Ascending aorta (tissue), 2 donors: ENCODE data around the gene HES4. TPM values are rescaled to one million over a fixed set of nuclear protein-coding genes. Genes with fewer than 3 reads are reported as not detected.

Source experiments
- DNase-seq, 2 donors: peaks; one replicate each; pipeline ENCODE4 v3.0.0-alpha.2; 2019; ENCODE audit warnings: low spot score in 2 of 2
- H3K27ac ChIP-seq, 2 donors: fragments of 200-600 bp; sonication (generic); one replicate each; pipeline ENCODE4 v1.5.1; 2016 to 2017; ENCODE audit warnings: mild to moderate bottlenecking in 1 of 2
- H3K27me3 ChIP-seq: fragments of 200-600 bp; sonication (generic); one replicate; pipeline ENCODE4 v1.5.1; 2017
- H3K36me3 ChIP-seq, 2 donors: fragments of 200-600 bp; sonication (generic); one replicate each; pipeline ENCODE4 v1.5.1; 2016
- H3K4me1 ChIP-seq, 2 donors: fragments of 200-600 bp; sonication (generic); one replicate each; pipeline ENCODE4 v1.5.1; 2016 to 2017; ENCODE audit warnings: mild to moderate bottlenecking in 1 of 2
- H3K4me3 ChIP-seq, 2 donors: fragments of 200-600 bp; sonication (generic); one replicate each; pipeline ENCODE4 v1.5.1; 2016 to 2017; ENCODE audit warnings: mild to moderate bottlenecking in 1 of 2
- H3K9me3 ChIP-seq, 2 donors: fragments of 200-600 bp; sonication (generic); one replicate each; pipeline ENCODE4 v1.5.1; 2016
- intact Hi-C: fragments of 100-400 bp; cut with DNase I; formaldehyde crosslinking; loops from one replicate; pipeline ENCODE4 v1.15.1; 2023
- total RNA-seq: library from RNA; depleted of rRNA; stranded (reverse); fragments of >200 nt; gene quantifications from one replicate; pipeline ENCODE4 v1.1.0, GENCODE V29; 2016
- TF ChIP-seq, protein P1 (sequence below), 3 experiments: fragments of 200-600 bp in 2 of 3; fragments of 450-650 bp in 1 of 3; sonication (generic) in 2 of 3; IDR thresholded peaks; one replicate each; pipeline ENCODE4 v1.5.1; 2016 to 2019; ENCODE audit warnings: antibody characterized with exemption in 3 of 3, mild to moderate bottlenecking in 1 of 3, moderate library complexity in 1 of 3

The HES4 gene
- total RNA-seq, 1 donor from 2014 or later: 285 TPM

DNA sequence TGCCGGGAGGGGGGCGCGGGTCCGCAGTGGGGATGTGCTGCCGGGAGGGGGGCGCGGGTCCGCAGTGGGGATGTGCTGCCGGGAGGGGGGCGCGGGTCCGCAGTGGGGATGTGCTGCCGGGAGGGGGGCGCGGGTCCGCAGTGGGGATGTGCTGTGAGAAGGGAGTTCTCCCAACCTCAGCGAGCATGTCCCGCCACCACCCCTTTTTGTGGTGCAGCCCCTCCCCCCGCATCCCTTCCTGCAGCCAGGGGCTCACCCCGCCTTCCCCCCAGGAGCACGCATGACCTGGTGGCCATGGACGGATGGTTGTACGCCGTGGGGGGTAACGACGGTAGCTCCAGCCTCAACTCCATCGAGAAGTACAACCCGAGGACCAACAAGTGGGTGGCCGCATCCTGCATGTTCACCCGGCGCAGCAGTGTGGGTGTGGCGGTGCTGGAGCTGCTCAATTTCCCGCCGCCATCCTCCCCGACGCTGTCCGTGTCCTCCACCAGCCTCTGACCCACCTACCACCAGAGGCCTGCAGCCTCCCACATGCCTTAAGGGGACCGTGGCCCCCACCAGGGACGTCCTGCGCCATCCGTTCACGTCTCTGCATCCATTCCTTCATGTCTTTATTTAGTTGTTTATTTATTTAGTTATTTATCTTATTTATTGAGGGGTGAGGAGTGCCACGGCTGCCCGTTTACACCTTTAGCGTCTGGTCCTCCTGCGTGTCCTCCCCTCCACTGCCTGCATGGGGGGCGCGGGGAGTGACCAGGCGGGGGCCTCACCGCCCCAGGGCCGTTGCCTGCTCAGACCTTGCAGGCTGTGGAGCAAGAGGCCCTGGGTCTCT is 35.0 kb downstream of the HES4 start:
- TF ChIP-seq, protein P1, sequence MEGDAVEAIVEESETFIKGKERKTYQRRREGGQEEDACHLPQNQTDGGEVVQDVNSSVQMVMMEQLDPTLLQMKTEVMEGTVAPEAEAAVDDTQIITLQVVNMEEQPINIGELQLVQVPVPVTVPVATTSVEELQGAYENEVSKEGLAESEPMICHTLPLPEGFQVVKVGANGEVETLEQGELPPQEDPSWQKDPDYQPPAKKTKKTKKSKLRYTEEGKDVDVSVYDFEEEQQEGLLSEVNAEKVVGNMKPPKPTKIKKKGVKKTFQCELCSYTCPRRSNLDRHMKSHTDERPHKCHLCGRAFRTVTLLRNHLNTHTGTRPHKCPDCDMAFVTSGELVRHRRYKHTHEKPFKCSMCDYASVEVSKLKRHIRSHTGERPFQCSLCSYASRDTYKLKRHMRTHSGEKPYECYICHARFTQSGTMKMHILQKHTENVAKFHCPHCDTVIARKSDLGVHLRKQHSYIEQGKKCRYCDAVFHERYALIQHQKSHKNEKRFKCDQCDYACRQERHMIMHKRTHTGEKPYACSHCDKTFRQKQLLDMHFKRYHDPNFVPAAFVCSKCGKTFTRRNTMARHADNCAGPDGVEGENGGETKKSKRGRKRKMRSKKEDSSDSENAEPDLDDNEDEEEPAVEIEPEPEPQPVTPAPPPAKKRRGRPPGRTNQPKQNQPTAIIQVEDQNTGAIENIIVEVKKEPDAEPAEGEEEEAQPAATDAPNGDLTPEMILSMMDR (IDR thresholded peaks at IDR 0.05): no peak
- Histone ChIP-seq H3K27ac (no peak overlapping the region), H3K36me3 (peaks cover 4 to 11% of the 10 kb centered on the region in 2 donors), H3K27me3 (no peaks in the 10 kb centered on the region), H3K4me1 (peaks cover 8 to 11% of the 10 kb centered on the region in 2 donors), H3K4me3 (no peak overlapping the region), H3K9me3 (no peaks in the 10 kb centered on the region)
- DNase-seq: no peak
- intact Hi-C loops: no loop called here

DNA sequence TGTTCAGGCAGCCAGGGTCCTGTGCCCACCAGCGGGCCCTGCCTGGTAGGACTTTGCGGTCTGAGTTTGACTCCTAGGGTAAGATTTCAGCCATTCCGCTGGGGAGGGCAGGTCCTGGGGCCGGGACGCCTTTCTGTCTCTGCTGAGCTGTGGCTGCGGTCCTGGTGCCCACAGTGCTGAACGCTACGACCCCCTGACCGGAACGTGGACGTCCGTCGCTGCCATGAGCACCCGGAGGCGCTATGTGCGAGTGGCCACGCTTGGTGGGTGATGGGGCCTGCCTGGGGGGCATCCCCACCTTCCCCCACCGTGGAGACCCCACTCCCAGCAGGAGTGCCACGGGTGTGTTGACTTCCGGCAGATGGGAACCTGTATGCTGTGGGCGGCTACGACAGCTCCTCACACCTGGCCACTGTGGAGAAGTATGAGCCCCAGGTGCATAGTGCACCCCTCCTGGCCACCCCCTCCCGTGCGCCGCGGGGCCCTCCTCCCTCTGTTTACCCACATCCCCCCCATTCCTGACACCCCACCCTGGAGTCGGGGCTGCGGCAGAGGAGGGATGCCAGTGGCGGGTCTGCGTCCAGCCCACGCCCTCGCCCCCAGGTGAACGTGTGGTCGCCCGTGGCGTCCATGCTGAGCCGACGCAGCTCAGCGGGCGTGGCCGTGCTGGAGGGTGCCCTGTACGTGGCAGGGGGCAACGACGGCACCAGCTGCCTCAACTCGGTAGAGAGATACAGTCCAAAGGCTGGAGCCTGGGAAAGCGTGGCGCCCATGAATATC is 36.0 kb downstream of the HES4 start:
- no peak for DNase-seq
- Histone ChIP-seq H3K4me1 (peaks cover 8 to 17% of the 10 kb centered on the region in 2 donors), H3K9me3 (no peaks in the 10 kb centered on the region), H3K27me3 (no peaks in the 10 kb centered on the region), H3K4me3 (no peak overlapping the region), H3K36me3 (peaks cover 4 to 11% of the 10 kb centered on the region in 2 donors), H3K27ac (no peak overlapping the region)
- TF ChIP-seq, protein P1 (IDR thresholded peaks at IDR 0.05): no peak
- intact Hi-C loops: no loop called here

DNA sequence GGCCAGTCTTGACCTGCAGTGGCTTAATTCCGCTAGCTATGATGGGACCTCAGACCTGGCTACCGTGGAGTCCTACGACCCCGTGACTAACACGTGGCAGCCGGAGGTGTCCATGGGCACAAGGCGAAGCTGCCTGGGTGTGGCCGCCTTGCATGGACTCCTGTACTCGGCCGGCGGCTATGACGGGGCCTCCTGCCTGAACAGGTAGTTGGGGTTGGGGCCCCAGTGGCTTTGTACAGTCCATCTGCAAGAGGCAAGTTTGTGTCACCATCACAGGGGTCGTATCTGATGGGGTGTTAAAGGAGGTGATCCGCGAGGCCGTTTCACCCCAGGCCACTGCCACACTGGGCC is 36.6 kb downstream of the HES4 start:
- Histone ChIP-seq H3K27me3 (no peaks in the 10 kb centered on the region), H3K36me3 (peaks cover 4 to 11% of the 10 kb centered on the region in 2 donors), H3K27ac (no peak overlapping the region), H3K4me3 (no peak overlapping the region), H3K9me3 (no peaks in the 10 kb centered on the region), H3K4me1 (peaks cover 12 to 22% of the 10 kb centered on the region in 2 donors)
- DNase-seq: no peak
- TF ChIP-seq, protein P1 (IDR thresholded peaks at IDR 0.05): no peak
- intact Hi-C loops: no loop called here

DNA sequence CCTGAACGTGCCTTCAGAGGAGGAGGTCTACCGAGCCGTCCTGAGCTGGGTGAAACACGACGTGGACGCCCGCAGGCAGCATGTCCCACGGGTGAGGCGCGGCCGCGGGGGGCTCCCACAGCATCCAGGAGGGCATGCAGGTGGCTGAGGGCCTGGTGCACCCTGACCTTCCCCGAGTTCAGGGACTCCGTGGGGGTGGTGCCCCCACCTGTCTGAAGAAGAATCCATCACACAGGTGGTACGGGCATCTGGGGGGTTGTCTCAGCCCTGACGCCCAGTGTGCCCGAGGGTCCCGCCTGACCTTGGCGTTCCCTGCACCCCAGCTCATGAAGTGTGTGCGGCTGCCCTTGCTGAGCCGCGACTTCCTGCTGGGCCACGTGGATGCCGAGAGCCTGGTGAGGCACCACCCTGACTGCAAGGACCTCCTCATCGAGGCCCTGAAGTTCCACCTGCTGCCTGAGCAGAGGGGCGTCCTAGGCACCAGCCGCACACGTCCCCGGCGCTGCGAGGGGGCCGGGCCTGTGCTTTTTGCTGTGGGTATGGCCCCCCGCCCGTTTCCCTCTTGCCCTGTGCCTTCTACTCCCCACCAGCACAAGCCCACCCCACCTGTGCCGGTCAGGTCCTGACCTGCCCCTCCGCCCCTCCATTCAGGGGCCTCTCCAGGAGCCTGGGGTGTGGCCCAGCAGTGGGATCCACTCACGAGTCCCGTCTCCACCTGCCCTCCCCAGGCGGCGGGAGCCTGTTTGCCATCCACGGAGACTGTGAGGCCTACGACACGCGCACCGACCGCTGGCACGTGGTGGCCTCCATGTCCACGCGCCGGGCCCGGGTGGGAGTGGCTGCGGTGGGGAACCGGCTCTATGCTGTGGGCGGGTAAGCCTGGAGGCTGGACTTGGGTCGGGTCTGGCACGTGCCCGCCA is 37.3 kb downstream of the HES4 start:
- intact Hi-C loops: no loop called here

More for the DNA sequence above, 37.3 kb downstream of the HES4 start:
- TF ChIP-seq, protein P1 (IDR thresholded peaks at IDR 0.05): no peak
- Histone ChIP-seq H3K4me3 (no peak overlapping the region), H3K36me3 (peaks cover 4 to 11% of the 10 kb centered on the region in 2 donors), H3K27me3 (no peaks in the 10 kb centered on the region), H3K9me3 (no peaks in the 10 kb centered on the region), H3K27ac (no peak overlapping the region), H3K4me1 (peaks cover 15 to 28% of the 10 kb centered on the region in 2 donors)
- DNase-seq: no peak
